Fibroblast of villous mesenchyme (primary cell): ENCODE data around the gene ERFL. TPM values are rescaled to one million over a fixed set of nuclear protein-coding genes. Genes with fewer than 3 reads are reported as not detected.

Experiments
- DNase-seq: peaks from one replicate; pipeline ENCODE4 v3.0.0-alpha.2; 2010; ENCODE audit warnings: low read depth
- H3K4me3 ChIP-seq: 2 replicates; pipeline ENCODE4 v1.5.1; 2011; ENCODE audit warnings: low read depth, mild to moderate bottlenecking, low read length
- total RNA-seq: library from RNA; depleted of rRNA; stranded (reverse); fragments of >200 nt; gene quantifications from 2 replicates; pipeline ENCODE4 v1.2.3, GENCODE V29; 2012
- TF ChIP-seq, protein P1 (sequence below): IDR thresholded peaks from 2 replicates; pipeline ENCODE4 v1.5.1; 2012; ENCODE audit warnings: low read depth, mild to moderate bottlenecking, low read length; ENCODE audit not compliant: insufficient read depth

The ERFL gene
- total RNA-seq, 1 donor, result not detected

DNA sequence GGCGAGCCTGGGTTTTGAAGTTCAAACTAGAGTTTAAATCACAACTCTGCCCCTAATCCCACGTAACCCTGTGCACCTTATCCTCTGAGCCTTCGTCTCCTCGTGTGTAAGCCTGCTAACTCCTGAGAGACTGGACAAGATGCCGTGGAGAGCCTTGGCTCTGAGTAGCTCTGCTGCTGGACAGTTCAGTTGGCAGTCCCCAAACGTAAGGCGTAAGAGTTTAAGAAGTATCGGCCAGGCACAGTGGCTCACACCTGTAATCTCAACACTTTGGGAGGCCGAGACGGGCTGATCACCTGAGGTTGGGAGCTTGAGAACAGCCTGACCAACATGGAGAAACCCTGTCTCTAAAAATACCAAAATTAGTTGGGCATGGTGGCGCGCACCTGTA lies 55.9 kb downstream of the ERFL start:
- TF ChIP-seq, protein P1, sequence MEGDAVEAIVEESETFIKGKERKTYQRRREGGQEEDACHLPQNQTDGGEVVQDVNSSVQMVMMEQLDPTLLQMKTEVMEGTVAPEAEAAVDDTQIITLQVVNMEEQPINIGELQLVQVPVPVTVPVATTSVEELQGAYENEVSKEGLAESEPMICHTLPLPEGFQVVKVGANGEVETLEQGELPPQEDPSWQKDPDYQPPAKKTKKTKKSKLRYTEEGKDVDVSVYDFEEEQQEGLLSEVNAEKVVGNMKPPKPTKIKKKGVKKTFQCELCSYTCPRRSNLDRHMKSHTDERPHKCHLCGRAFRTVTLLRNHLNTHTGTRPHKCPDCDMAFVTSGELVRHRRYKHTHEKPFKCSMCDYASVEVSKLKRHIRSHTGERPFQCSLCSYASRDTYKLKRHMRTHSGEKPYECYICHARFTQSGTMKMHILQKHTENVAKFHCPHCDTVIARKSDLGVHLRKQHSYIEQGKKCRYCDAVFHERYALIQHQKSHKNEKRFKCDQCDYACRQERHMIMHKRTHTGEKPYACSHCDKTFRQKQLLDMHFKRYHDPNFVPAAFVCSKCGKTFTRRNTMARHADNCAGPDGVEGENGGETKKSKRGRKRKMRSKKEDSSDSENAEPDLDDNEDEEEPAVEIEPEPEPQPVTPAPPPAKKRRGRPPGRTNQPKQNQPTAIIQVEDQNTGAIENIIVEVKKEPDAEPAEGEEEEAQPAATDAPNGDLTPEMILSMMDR, result no peak
- DNase-seq, result no peak

DNA sequence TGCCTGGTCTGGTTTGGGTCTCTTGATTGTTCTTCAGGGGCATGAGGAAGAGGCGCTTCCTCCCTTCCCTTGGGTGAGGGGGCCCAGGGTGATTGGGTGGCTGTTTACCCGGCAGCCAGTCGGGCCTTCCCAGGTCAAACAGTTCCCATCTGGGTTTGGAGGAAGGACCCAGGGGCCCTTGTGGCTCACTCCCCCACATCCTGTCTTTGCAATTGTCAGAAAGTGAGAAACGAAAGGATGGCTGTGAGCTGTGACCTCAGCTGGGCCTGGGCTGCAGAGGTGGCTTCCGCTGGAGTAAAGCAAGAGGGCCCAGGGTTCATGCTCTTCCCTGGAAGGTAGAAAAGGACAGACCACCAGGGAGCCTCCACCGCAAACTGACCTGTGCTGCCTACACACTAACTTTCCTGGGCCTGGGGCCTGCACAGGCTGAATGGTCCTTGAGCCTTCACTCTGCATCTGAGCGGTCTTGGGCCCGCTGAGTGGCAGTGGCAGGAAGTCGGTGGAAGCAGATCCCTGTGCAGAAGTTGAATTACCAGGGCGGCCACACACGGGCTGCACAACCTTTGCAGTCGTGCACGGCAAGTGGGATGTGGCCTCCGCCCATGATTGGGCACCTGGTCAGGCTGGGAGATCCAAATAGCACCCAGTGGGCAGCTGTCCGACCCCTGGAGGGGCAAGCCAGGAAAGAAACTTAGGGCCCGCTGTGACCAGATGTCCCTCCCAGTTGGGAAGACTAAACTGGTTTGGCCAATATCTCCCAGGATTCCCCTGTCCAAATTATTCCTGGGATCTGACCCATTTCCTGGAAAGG lies 56.5 kb downstream of the ERFL start:
- TF ChIP-seq, protein P1, result no peak

More for the DNA sequence above, 55.9 kb downstream of the ERFL start:
- H3K4me3 ChIP-seq, result no peak overlapping the region

DNA sequence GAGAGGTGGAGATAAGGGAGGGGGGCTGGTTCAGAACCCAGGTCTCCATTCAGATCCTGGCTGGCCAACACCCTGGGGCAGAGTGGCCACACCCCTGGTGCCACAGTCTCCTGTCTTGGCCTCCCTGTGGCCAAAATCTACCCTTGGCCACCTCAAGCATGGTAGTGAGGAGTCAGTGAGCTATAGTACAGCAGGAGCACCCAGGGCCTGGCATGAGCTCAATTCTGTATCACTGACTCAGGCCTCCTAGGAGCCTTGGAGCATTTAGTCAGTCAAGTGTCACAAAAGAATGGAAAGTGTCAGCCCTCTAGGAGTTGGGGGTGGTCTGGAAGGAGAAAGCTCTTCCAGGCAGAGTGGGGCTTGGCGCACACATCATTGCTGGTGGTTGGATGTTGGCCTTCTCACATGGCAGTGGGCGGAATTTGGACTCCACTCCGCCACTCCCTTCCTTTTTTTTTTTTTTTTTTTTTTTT lies 57.8 kb downstream of the ERFL start:
- DNase-seq, result no peak
- TF ChIP-seq, protein P1, result no peak
- H3K4me3 ChIP-seq, result no peak overlapping the region

More for the DNA sequence above, 56.5 kb downstream of the ERFL start:
- H3K4me3 ChIP-seq, result no peak overlapping the region
- DNase-seq, result no peak

DNA sequence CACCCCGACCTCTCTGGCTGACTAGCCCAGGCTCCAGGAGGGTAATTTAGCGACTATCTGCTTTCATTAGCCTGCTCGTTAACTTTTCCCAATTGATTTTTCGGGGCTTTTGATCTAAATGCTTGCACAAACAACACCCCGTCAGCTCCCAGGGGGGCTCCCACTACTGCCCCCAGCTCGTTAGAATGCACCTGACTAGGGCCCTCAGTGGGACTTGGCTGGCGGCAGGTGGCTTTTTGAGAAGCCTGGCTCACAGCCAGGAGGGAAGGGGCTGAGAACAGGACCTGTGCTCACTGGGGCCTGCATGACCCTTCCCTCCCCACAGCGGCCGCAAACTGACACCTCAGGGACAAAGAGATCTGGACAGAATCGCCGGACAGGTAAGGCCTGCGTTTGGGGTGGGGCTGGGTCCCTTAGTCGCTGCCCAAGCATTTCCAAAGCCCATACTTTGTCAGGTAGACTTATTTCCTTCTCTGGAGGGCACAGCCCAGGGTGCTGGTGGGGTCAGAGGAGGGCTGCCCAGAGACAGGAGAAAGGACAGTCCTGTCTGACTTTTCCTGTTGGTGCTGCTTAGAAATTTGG lies 58.8 kb downstream of the ERFL start:
- TF ChIP-seq, protein P1, result no peak
- DNase-seq, result no peak
- H3K4me3 ChIP-seq, result no peak overlapping the region

DNA sequence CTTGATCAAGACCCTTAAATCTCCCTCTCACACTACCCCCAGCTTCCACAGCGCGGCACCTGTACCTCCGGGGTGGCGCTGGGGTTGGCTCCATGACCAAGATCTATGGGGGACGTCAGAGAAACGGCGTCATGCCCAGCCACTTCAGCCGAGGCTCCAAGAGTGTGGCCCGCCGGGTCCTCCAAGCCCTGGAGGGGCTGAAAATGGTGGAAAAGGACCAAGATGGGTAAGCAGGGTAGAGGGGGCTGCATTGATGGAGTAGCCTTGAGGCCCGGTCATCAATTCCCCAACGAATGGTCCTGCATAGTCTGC lies 59.3 kb downstream of the ERFL start:
- TF ChIP-seq, protein P1, result no peak
- H3K4me3 ChIP-seq, result no peak overlapping the region
- DNase-seq, result no peak

DNA sequence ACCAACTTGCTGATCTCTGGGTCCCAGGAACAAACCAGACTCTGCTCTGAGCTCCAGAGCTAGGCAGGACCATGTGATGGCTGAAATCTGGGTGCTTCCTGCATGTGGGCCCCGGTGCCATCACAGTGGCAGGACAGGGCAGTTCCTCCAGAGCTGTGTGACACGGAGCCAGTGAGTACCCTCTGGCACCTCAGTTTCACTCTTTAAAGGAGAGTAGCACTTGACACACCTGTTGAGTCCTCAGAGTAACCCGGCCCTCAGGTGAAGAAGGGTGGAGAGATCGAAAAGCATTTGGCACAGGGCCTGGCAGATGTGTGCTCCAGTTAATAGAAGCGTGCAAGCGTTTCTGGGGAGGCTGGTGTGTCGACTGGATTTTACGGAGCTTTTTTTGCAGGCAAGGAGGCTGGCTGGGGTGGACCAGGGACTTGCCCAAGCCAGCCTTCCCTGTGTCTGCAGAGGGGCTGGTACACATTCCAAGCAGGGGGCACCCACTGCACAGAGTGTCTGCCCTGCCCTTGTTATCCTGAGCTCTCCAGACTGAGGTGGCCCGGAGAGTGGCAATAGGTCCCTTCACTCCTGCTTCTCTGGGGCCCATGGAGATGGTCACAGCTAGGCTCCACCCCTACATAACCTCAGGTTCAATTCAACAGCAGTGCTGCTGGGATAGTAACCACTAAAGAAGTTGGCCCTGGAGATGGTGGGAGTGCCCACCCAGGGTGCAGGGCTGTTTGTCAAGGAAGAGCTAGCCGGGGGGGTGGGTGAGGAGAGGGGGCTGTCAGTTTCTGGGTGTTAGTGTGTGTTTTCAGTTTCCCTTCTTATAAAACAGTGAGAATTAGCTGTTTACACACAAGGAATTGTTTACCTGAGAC lies 59.9 kb downstream of the ERFL start:
- DNase-seq, result no peak
- TF ChIP-seq, protein P1, result no peak
- H3K4me3 ChIP-seq, result no peak overlapping the region
